Measurements from ENCODE around the gene CNGB1. TPM values are rescaled to one million over a fixed set of nuclear protein-coding genes. Genes with fewer than 3 reads are reported as not detected.

CNGB1 gene
- polyA plus RNA-seq, 1 experiment = not detected

DNA sequence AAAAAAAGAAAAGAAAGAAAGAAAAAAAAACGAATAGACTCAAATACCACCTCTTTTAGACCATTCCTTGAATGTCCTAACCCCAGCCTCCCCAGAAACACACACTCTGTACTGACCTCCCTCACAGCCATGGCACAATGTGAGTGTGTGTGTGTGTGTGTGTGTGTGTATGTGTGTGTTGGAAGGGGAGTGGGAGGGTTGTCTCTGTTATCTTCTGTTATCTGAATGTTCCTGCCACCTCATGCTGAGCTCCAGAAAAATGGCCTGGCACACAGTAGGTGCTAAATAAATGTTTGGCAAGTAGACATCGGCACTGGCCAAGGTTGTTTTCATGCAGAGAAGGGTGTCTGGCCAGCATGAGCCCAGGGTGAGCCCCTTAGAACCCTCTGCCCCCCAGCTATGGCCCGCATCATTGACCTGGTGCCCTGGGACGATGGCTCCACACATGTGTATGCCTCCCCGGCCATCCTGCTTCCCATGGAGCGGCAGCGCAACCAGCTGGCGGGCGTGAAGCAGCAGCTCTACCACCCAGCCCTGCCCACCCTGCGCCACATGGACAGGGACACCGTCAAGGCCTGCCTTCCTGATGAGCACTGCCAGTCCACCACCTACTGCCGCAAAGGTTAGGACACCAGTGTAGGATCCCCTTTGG lies 6.6 kb upstream of the CNGB1 start:
- CTCF ChIA-PET = interaction anchor here (1.9 kb wide), 1 partner anchor 71 kb away, joined by 5 read pairs; no protein-coding TSS in a partner anchor
- TF ChIP-seq, protein P1, sequence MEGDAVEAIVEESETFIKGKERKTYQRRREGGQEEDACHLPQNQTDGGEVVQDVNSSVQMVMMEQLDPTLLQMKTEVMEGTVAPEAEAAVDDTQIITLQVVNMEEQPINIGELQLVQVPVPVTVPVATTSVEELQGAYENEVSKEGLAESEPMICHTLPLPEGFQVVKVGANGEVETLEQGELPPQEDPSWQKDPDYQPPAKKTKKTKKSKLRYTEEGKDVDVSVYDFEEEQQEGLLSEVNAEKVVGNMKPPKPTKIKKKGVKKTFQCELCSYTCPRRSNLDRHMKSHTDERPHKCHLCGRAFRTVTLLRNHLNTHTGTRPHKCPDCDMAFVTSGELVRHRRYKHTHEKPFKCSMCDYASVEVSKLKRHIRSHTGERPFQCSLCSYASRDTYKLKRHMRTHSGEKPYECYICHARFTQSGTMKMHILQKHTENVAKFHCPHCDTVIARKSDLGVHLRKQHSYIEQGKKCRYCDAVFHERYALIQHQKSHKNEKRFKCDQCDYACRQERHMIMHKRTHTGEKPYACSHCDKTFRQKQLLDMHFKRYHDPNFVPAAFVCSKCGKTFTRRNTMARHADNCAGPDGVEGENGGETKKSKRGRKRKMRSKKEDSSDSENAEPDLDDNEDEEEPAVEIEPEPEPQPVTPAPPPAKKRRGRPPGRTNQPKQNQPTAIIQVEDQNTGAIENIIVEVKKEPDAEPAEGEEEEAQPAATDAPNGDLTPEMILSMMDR (IDR thresholded peaks at IDR 0.05; ENCODE audit: insufficient read depth, low read depth, low read length) = no peak
- Histone ChIP-seq H3K4me3 (ENCODE audit: low read depth, low read length) (no peak overlapping the region), H3K36me3 (ENCODE audit: control insufficient read depth, insufficient read depth, low read length) (no peaks in the 10 kb centered on the region), H3K27me3 (ENCODE audit: control insufficient read depth, insufficient read depth, low read length) (peaks cover 7% of the 10 kb centered on the region)
- no peak for DNase-seq (ENCODE audit: low read depth)
- POLR2A ChIA-PET = no interaction called here

DNA sequence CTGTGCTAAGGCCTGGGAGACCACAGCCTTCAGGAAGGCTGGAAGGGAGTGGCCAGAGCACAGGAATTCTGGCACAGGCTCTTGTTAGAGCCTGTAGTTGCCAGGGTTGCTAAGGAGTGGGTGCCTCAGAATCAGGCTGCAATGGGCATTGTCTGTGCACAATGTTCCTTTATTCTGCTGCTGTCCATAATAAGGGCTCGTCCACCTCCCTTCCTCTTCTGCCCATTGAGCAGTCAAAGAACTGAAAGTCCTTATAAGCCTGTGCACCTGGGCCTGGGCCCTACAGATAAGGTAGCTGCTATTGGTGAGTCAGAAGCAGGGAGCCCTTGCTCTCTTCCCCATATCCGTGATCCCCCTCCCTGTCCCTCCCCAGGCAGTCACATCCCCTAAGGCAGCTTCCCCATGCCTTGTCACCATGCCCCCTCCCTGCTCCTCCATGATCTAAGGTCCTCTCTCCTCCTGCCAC lies 5.4 kb upstream of the CNGB1 start:
- ChIA-PET POLR2A (no interaction called here), CTCF (interaction anchor here (1.9 kb wide), 1 partner anchor 70 kb away, joined by 5 read pairs; no protein-coding TSS in a partner anchor)
- TF ChIP-seq, protein P1 (IDR thresholded peaks at IDR 0.05; ENCODE audit: insufficient read depth, low read depth, low read length) = no peak
- Histone ChIP-seq H3K4me3 (ENCODE audit: low read depth, low read length) (no peak overlapping the region), H3K27me3 (ENCODE audit: control insufficient read depth, insufficient read depth, low read length) (peaks cover 7% of the 10 kb centered on the region), H3K36me3 (ENCODE audit: control insufficient read depth, insufficient read depth, low read length) (no peaks in the 10 kb centered on the region)
- no peak for DNase-seq (ENCODE audit: low read depth)

DNA sequence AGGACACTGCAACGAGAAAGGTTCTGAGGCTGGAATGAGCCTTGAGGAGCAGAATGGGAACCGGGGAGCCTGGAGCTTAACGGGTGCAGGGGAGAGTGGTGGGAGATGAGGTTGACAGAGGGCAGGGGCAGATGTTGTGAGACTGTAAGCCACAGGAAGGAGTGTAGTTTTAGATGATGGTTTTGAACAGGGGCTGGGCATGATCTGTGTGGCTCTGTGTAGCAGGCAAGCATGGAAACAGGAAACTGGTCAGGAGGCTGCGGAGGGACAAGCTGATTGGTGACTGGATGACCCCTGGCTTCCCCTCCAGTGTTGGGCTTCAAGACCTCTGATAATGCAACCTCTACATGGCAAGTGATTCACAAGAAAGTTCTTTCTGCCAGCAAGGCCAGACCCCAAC lies 1.4 kb upstream of the CNGB1 start:
- CTCF ChIA-PET = no interaction called here
- no peaks in the 10 kb centered on the region for H3K36me3 ChIP-seq (ENCODE audit: control insufficient read depth, insufficient read depth, low read length)
- POLR2A ChIA-PET = no interaction called here

DNA sequence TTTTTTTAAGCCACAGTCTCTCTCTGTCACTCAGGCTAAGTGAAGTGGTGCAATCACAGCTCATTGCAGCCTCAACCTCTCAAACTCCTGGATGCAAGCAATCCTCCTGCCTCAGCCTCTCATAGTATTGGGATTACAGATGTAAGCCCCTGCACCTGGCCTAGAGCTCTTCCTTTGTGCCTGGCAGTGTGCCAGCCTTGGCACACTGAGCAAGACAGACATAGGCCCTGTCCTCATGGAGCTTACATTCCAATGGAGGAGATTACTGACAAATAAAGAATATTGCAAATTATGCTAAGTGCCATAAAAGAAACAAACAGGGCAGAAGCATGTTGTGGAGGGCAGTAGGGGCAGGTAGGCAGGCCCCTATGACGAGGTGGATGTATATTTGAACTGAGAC lies 920 bp upstream of the CNGB1 start:
- CTCF ChIA-PET = no interaction called here
- no peak overlapping the region for H3K4me3 ChIP-seq (ENCODE audit: low read depth, low read length)
- peaks cover 14% of the 10 kb centered on the region for H3K27me3 ChIP-seq (ENCODE audit: control insufficient read depth, insufficient read depth, low read length)
- DNase-seq (ENCODE audit: low read depth) = no peak
- TF ChIP-seq, protein P1 (IDR thresholded peaks at IDR 0.05; ENCODE audit: insufficient read depth, low read depth, low read length) = no peak
- no peaks in the 10 kb centered on the region for H3K36me3 ChIP-seq (ENCODE audit: control insufficient read depth, insufficient read depth, low read length)
- POLR2A ChIA-PET = no interaction called here

More for the DNA sequence above, 1.4 kb upstream of the CNGB1 start:
- TF ChIP-seq, protein P1 (IDR thresholded peaks at IDR 0.05; ENCODE audit: insufficient read depth, low read depth, low read length) = no peak
- no peak for DNase-seq (ENCODE audit: low read depth)
- Histone ChIP-seq H3K4me3 (ENCODE audit: low read depth, low read length) (no peak overlapping the region), H3K27me3 (ENCODE audit: control insufficient read depth, insufficient read depth, low read length) (peaks cover 14% of the 10 kb centered on the region)

DNA sequence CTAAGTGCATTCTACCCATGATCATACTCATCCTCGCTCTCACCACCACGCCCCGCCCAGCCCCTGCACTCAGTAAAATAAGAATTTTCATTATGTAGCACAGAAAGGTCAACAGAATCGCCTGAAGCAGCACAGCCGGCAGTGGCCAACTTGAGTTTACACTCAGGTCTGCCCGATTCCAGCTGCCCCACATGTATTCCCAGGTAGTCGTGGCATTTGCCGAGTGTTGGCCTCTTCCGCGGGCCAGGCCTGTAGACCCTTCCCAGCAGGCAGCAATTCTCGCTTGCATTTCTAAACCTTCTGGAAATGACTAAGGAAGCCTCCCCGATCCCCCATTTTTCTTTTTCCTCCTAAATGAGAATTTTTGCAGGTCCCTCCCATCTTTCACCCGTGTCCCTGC lies 609 bp downstream of the CNGB1 start:
- TF ChIP-seq, protein P1 (IDR thresholded peaks at IDR 0.05; ENCODE audit: insufficient read depth, low read depth, low read length) = no peak
- DNase-seq (ENCODE audit: low read depth) = no peak
- no peaks in the 10 kb centered on the region for H3K36me3 ChIP-seq (ENCODE audit: control insufficient read depth, insufficient read depth, low read length)
- CTCF ChIA-PET = no interaction called here
- POLR2A ChIA-PET = no interaction called here
- H3K27me3 ChIP-seq (ENCODE audit: control insufficient read depth, insufficient read depth, low read length) = peaks cover 8% of the 10 kb centered on the region
- no peak overlapping the region for H3K4me3 ChIP-seq (ENCODE audit: low read depth, low read length)
